Measurements from ENCODE around the gene RIMKLA.

RIMKLA gene

DNA sequence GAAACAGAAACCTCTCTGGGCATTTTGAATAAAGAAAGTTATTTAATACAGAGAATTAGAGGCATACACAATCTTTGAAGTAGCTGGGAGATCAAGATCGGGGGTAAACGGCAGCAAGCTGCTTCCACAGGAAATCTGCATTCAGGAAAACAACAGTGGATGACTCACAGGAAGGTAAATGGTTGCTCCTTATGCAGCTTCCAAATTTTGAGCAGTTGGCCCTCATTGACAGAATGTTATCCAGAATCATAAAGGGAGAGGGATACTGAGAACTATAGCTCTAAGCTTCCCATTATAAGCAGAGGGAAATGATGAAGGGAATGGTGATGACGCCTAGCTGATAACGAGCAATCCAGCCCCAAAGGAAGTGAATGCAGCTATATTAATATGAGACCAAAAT is 46.6 kb downstream of the RIMKLA start:
- Histone ChIP-seq H3K9me3 (ENCODE audit: control insufficient read depth, low read length) (no peaks in the 10 kb centered on the region), H3K27me3 (ENCODE audit: control insufficient read depth, insufficient read depth, low read length, poor library complexity, severe bottlenecking) (no peaks in the 10 kb centered on the region), H3K36me3 (ENCODE audit: control insufficient read depth, insufficient read depth, low read length) (no peaks in the 10 kb centered on the region), H3K4me1 (ENCODE audit: control insufficient read depth, insufficient read depth, low read length) (no peaks in the 10 kb centered on the region), H3K27ac (ENCODE audit: insufficient read depth, low read depth, low read length, poor library complexity, severe bottlenecking) (no peak overlapping the region), H3K4me3 (ENCODE audit: insufficient read depth, low read depth, low read length) (no peak overlapping the region)
- 81 to 90% methylated on average over 2 of the region's 4 CpGs for WGBS, 2 experiments

DNA sequence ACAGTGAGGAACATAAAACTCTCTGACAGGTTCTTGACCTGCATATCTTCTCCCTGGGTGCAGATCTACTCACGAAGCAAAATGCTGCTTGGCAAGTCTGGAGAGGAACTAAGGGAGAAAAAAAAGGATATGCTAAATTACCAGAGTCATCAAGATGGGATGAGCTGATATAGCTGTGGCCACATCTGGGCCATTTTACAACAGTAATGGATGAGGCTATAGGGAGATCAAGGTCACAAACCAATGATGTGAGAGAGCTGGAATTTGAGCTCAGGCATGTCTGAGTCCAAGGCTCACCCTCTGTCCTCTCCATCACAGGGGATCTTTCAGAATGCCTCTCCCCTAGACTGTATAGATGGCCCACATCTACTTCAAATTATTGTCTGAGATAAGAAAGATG is 49.0 kb downstream of the RIMKLA start:
- no peaks in the 10 kb centered on the region for H3K27me3 ChIP-seq (ENCODE audit: control insufficient read depth, insufficient read depth, low read length, poor library complexity, severe bottlenecking)
- H3K27ac ChIP-seq (ENCODE audit: insufficient read depth, low read depth, low read length, poor library complexity, severe bottlenecking), result no peak overlapping the region
- 84 to 96% methylated on average over 1 of the region's 1 CpG for WGBS, 2 experiments
- H3K4me3 ChIP-seq (ENCODE audit: insufficient read depth, low read depth, low read length), result no peak overlapping the region
- no peaks in the 10 kb centered on the region for H3K9me3 ChIP-seq (ENCODE audit: control insufficient read depth, low read length)
- H3K36me3 ChIP-seq (ENCODE audit: control insufficient read depth, insufficient read depth, low read length), result no peaks in the 10 kb centered on the region
- H3K4me1 ChIP-seq (ENCODE audit: control insufficient read depth, insufficient read depth, low read length), result no peaks in the 10 kb centered on the region

DNA sequence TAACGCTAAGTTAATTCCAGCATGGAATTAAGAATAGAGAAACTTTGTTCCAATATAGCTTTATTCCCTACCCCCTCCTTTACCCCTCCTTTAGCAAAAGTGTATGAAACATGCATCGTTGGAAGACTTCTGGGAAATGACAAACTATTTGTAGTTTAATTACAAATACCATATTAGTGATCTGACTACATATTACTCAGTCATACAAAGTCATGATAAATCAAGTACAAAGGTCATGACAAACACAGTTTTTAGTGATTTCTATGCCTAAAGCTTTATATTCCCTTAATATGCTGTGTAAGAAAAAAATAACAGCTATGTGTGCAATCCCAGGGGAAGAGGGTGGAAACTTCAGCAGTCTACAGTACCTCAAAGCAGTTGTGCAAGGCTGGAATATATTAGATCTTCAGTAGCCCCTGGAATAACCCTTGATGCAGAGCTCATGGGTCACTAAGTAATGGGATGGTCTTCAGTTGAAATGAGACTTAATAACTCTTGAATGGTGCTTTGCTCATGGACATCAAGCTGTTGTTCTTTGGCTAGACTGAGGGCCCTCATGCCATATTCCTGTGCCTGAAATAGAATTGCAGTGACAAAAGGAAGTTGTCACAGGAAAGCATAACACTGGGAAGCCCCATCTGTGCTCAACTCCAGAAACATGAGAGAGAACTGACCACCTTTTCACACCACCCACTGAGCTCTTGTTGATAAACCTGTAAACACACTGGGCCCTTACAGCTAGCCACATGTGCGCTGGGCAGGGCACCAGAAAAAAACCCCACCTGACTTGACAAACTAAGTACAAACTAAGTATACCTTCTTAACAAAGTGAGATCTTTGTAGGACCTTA is 49.9 kb downstream of the RIMKLA start:
- H3K27ac ChIP-seq (ENCODE audit: insufficient read depth, low read depth, low read length, poor library complexity, severe bottlenecking), result no peak overlapping the region
- no peaks in the 10 kb centered on the region for H3K27me3 ChIP-seq (ENCODE audit: control insufficient read depth, insufficient read depth, low read length, poor library complexity, severe bottlenecking)
- H3K9me3 ChIP-seq (ENCODE audit: control insufficient read depth, low read length), result no peaks in the 10 kb centered on the region
- H3K4me3 ChIP-seq (ENCODE audit: insufficient read depth, low read depth, low read length), result no peak overlapping the region
- WGBS, 2 experiments, result 92 to 100% methylated on average over 2 to 3 of the region's 3 CpGs
- no peaks in the 10 kb centered on the region for H3K36me3 ChIP-seq (ENCODE audit: control insufficient read depth, insufficient read depth, low read length)
- H3K4me1 ChIP-seq (ENCODE audit: control insufficient read depth, insufficient read depth, low read length), result no peaks in the 10 kb centered on the region

GRCh38 chr1:42431514-42431913 is 50.9 kb downstream of the RIMKLA start:
- no peaks in the 10 kb centered on the region for H3K27me3 ChIP-seq (ENCODE audit: control insufficient read depth, insufficient read depth, low read length, poor library complexity, severe bottlenecking)
- no peaks in the 10 kb centered on the region for H3K36me3 ChIP-seq (ENCODE audit: control insufficient read depth, insufficient read depth, low read length)
- WGBS, 2 experiments, result 86 to 92% methylated on average over 3 of the region's 3 CpGs
- no peak overlapping the region for H3K27ac ChIP-seq (ENCODE audit: insufficient read depth, low read depth, low read length, poor library complexity, severe bottlenecking)
- H3K4me1 ChIP-seq (ENCODE audit: control insufficient read depth, insufficient read depth, low read length), result no peaks in the 10 kb centered on the region
- no peaks in the 10 kb centered on the region for H3K9me3 ChIP-seq (ENCODE audit: control insufficient read depth, low read length)
- H3K4me3 ChIP-seq (ENCODE audit: insufficient read depth, low read depth, low read length), result no peak overlapping the region

DNA sequence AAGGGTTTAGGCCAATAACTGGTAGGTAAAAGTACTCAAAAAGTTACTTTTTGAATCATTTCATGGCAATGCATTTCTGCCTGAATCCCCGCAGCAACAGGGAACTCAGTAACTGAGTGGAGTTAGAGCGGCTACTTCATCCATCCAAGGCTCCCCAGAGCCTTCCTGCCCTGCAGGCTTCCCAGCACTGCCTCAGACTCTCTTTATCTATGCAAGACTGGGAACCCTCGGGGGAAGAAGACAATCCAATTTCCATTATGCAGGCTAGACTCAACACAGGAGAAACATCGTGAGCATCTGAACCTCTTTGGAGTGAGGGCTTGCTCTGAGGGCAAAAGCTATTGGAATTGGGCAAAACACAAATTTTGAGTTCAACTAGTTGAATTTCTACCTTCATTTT is 52.1 kb downstream of the RIMKLA start:
- Histone ChIP-seq H3K4me3 (ENCODE audit: insufficient read depth, low read depth, low read length) (no peak overlapping the region), H3K36me3 (ENCODE audit: control insufficient read depth, insufficient read depth, low read length) (no peaks in the 10 kb centered on the region), H3K9me3 (ENCODE audit: control insufficient read depth, low read length) (no peaks in the 10 kb centered on the region), H3K27ac (ENCODE audit: insufficient read depth, low read depth, low read length, poor library complexity, severe bottlenecking) (no peak overlapping the region), H3K4me1 (ENCODE audit: control insufficient read depth, insufficient read depth, low read length) (no peaks in the 10 kb centered on the region), H3K27me3 (ENCODE audit: control insufficient read depth, insufficient read depth, low read length, poor library complexity, severe bottlenecking) (no peaks in the 10 kb centered on the region)
- 88 to 89% methylated on average over 4 of the region's 4 CpGs for WGBS, 2 experiments

GRCh38 chr1:42433369-42433768 is 52.8 kb downstream of the RIMKLA start:
- Histone ChIP-seq H3K4me3 (ENCODE audit: insufficient read depth, low read depth, low read length) (no peak overlapping the region), H3K27ac (ENCODE audit: insufficient read depth, low read depth, low read length, poor library complexity, severe bottlenecking) (no peak overlapping the region), H3K36me3 (ENCODE audit: control insufficient read depth, insufficient read depth, low read length) (no peaks in the 10 kb centered on the region), H3K27me3 (ENCODE audit: control insufficient read depth, insufficient read depth, low read length, poor library complexity, severe bottlenecking) (no peaks in the 10 kb centered on the region), H3K9me3 (ENCODE audit: control insufficient read depth, low read length) (no peaks in the 10 kb centered on the region), H3K4me1 (ENCODE audit: control insufficient read depth, insufficient read depth, low read length) (no peaks in the 10 kb centered on the region)
- WGBS, 2 experiments, result 89 to 91% methylated on average over 6 of the region's 6 CpGs

GRCh38 chr1:42434340-42434739 is 53.7 kb downstream of the RIMKLA start:
- H3K4me3 ChIP-seq (ENCODE audit: insufficient read depth, low read depth, low read length), result no peak overlapping the region
- H3K36me3 ChIP-seq (ENCODE audit: control insufficient read depth, insufficient read depth, low read length), result no peaks in the 10 kb centered on the region
- no peak overlapping the region for H3K27ac ChIP-seq (ENCODE audit: insufficient read depth, low read depth, low read length, poor library complexity, severe bottlenecking)
- WGBS, 2 experiments, result 87% methylated on average over 4 of the region's 4 CpGs
- H3K4me1 ChIP-seq (ENCODE audit: control insufficient read depth, insufficient read depth, low read length), result no peaks in the 10 kb centered on the region
- H3K9me3 ChIP-seq (ENCODE audit: control insufficient read depth, low read length), result no peaks in the 10 kb centered on the region
- no peaks in the 10 kb centered on the region for H3K27me3 ChIP-seq (ENCODE audit: control insufficient read depth, insufficient read depth, low read length, poor library complexity, severe bottlenecking)

DNA sequence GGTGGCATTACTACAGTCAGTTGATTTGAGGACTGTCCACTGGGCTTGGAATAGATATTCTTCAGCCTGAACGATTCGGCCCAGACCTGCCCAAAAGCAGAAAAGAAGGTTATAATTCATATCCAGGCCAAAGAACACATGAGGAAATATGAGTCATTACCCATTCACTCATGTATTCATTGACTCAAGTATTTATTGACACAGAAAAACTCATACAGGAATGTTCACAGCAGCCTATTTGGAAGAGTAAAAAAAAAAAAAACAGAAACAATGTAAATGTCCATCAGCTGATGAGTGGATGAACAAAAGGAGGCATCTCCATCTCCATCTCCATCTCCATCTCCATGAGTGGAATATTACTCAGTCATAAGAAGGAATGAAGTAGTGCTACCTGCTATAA is 59.3 kb downstream of the RIMKLA start:
- 81 to 97% methylated on average over 2 of the region's 2 CpGs for WGBS, 2 experiments
- H3K27ac ChIP-seq (ENCODE audit: insufficient read depth, low read depth, low read length, poor library complexity, severe bottlenecking), result no peak overlapping the region

GRCh38 chr1:42442662-42443061 is 62.1 kb downstream of the RIMKLA start:
- WGBS, 2 experiments, result 81 to 86% methylated on average over 2 of the region's 2 CpGs
- Histone ChIP-seq H3K4me3 (ENCODE audit: insufficient read depth, low read depth, low read length) (no peak overlapping the region), H3K9me3 (ENCODE audit: control insufficient read depth, low read length) (no peaks in the 10 kb centered on the region)

More for the DNA sequence above, 59.3 kb downstream of the RIMKLA start:
- H3K27me3 ChIP-seq (ENCODE audit: control insufficient read depth, insufficient read depth, low read length, poor library complexity, severe bottlenecking), result no peaks in the 10 kb centered on the region
- H3K4me1 ChIP-seq (ENCODE audit: control insufficient read depth, insufficient read depth, low read length), result no peaks in the 10 kb centered on the region
- H3K36me3 ChIP-seq (ENCODE audit: control insufficient read depth, insufficient read depth, low read length), result no peaks in the 10 kb centered on the region
- no peaks in the 10 kb centered on the region for H3K9me3 ChIP-seq (ENCODE audit: control insufficient read depth, low read length)
- no peak overlapping the region for H3K4me3 ChIP-seq (ENCODE audit: insufficient read depth, low read depth, low read length)

DNA sequence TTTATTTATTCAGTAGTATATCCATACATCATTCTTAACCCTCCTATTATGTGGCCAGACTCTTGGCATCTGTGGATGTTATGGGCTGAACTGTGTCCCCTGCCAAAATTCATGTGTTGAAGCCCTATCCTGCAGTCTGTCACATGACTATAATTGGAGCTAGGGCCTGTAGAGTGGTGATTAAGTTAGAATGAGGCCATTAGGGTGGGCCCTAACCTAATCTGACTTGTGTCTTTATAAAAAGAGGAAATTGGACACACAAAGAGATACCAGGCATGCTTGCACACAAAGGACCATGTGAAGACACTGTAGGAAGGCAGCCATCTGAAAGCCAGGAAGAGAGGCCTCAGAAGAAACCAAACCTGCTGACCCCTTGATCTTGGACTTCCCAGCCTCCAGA is 68.7 kb downstream of the RIMKLA start:
- Histone ChIP-seq H3K4me3 (ENCODE audit: insufficient read depth, low read depth, low read length) (no peak overlapping the region), H3K9me3 (ENCODE audit: control insufficient read depth, low read length) (no peaks in the 10 kb centered on the region), H3K27ac (ENCODE audit: insufficient read depth, low read depth, low read length, poor library complexity, severe bottlenecking) (no peak overlapping the region), H3K4me1 (ENCODE audit: control insufficient read depth, insufficient read depth, low read length) (no peaks in the 10 kb centered on the region), H3K36me3 (ENCODE audit: control insufficient read depth, insufficient read depth, low read length) (no peaks in the 10 kb centered on the region), H3K27me3 (ENCODE audit: control insufficient read depth, insufficient read depth, low read length, poor library complexity, severe bottlenecking) (no peaks in the 10 kb centered on the region)

More at GRCh38 chr1:42442662-42443061, 62.1 kb downstream of the RIMKLA start:
- Histone ChIP-seq H3K27me3 (ENCODE audit: control insufficient read depth, insufficient read depth, low read length, poor library complexity, severe bottlenecking) (no peaks in the 10 kb centered on the region), H3K4me1 (ENCODE audit: control insufficient read depth, insufficient read depth, low read length) (no peaks in the 10 kb centered on the region), H3K36me3 (ENCODE audit: control insufficient read depth, insufficient read depth, low read length) (no peaks in the 10 kb centered on the region), H3K27ac (ENCODE audit: insufficient read depth, low read depth, low read length, poor library complexity, severe bottlenecking) (no peak overlapping the region)
